WTC11 (cell line): ENCODE data around the gene NFATC1. TPM values are rescaled to one million over a fixed set of nuclear protein-coding genes. Genes with fewer than 3 reads are reported as not detected.

Experiments
- ATAC-seq: fragments of 200-7000 bp; cut with Tn5 transposase; 2 replicates; pipeline ENCODE4 v1.10.0; 2021; ENCODE audit warnings: mild to moderate bottlenecking, moderate library complexity
- CTCF ChIA-PET: fragments of 300-600 bp; sonication (Branson Sonifier 250); formaldehyde crosslinking; loops from one replicate; lab custom pipeline; 2021; ENCODE audit warnings: antibody characterized with exemption; lab: Charles Lee
- POLR2A ChIA-PET: fragments of 350-600 bp; sonication (Branson Sonifier 250); formaldehyde crosslinking; loops from one replicate; lab custom pipeline; 2021; ENCODE audit warnings: antibody characterized with exemption; lab: Charles Lee
- DNase-seq: peaks from one replicate; pipeline ENCODE4 v3.0.0; 2021; ENCODE audit warnings: low spot score
- H3K27ac Mint-ChIP-seq: 2 replicates; pipeline ENCODE4 v1.8.0; 2021; ENCODE audit warnings: mixed read lengths
- H3K27me3 Mint-ChIP-seq: 2 replicates; pipeline ENCODE4 v1.8.0; 2021; ENCODE audit warnings: low read depth, mild to moderate bottlenecking, moderate library complexity, mixed read lengths
- H3K36me3 Mint-ChIP-seq: 2 replicates; pipeline ENCODE4 v1.8.0; 2021; ENCODE audit warnings: mixed read lengths
- H3K4me1 Mint-ChIP-seq: 2 replicates; pipeline ENCODE4 v1.8.0; 2022; ENCODE audit warnings: mixed read lengths
- H3K4me3 Mint-ChIP-seq: 2 replicates; pipeline ENCODE4 v1.8.0; 2021; ENCODE audit warnings: mild to moderate bottlenecking, moderate library complexity, mixed read lengths
- H3K9me3 Mint-ChIP-seq: 2 replicates; pipeline ENCODE4 v1.8.0; 2021; ENCODE audit warnings: mixed read lengths
- CDX4 ChIP-seq: fragments of 250-450 bp; sonication (Bioruptor Pico); IDR thresholded peaks from 2 replicates; pipeline ENCODE4 v1.9.0; 2021; ENCODE audit warnings: moderate library complexity, mild to moderate bottlenecking, inconsistent platforms, borderline replicate concordance
- E2F1 ChIP-seq: sonication (generic); formaldehyde crosslinking; IDR thresholded peaks from 2 replicates; pipeline ENCODE4 v1.8.0; 2022; ENCODE audit warnings: mild to moderate bottlenecking, missing genetic modification reagents
- MLX ChIP-seq: sonication (generic); formaldehyde crosslinking; IDR thresholded peaks from 2 replicates; pipeline ENCODE4 v1.8.1; 2023; ENCODE audit warnings: mild to moderate bottlenecking, missing genetic modification reagents, moderate library complexity
- OVOL2 ChIP-seq: fragments of 250-450 bp; sonication (Bioruptor Pico); IDR thresholded peaks from 2 replicates; pipeline ENCODE4 v1.9.0; 2021; ENCODE audit warnings: mild to moderate bottlenecking, borderline replicate concordance
- RORB ChIP-seq: fragments of 250-450 bp; sonication (Bioruptor Pico); IDR thresholded peaks from 2 replicates; pipeline ENCODE4 v1.9.0; 2021; ENCODE audit warnings: mild to moderate bottlenecking
- SP1 ChIP-seq: sonication (generic); formaldehyde crosslinking; conservative IDR thresholded peaks from 2 replicates; pipeline ENCODE4 v1.8.1; 2022; ENCODE audit warnings: missing genetic modification reagents
- TEAD4 ChIP-seq: sonication (generic); formaldehyde crosslinking; IDR thresholded peaks from 2 replicates; pipeline ENCODE4 v1.8.0; 2022; ENCODE audit warnings: mild to moderate bottlenecking, missing genetic modification reagents
- ZBTB21 ChIP-seq: sonication (generic); formaldehyde crosslinking; IDR thresholded peaks from 2 replicates; pipeline ENCODE4 v1.8.1; 2023; ENCODE audit warnings: mild to moderate bottlenecking, missing genetic modification reagents, borderline replicate concordance
- ZBTB43 ChIP-seq: sonication (generic); formaldehyde crosslinking; IDR thresholded peaks from 2 replicates; pipeline ENCODE4 v1.8.1; 2023; ENCODE audit warnings: mild to moderate bottlenecking, missing genetic modification reagents
- ZNF263 ChIP-seq: sonication (generic); formaldehyde crosslinking; IDR thresholded peaks from 2 replicates; pipeline ENCODE4 v1.8.1; 2022; ENCODE audit warnings: low read depth, mild to moderate bottlenecking, moderate library complexity, missing genetic modification reagents
- ZNF317 ChIP-seq: sonication (generic); formaldehyde crosslinking; IDR thresholded peaks from 2 replicates; pipeline ENCODE4 v1.8.1; 2023; ENCODE audit warnings: low read depth, mild to moderate bottlenecking, moderate library complexity, missing genetic modification reagents, borderline replicate concordance
- ZNF423 ChIP-seq: fragments of 250-450 bp; sonication (Bioruptor Pico); IDR thresholded peaks from 2 replicates; pipeline ENCODE4 v2.1.2; 2022; ENCODE audit warnings: mild to moderate bottlenecking, moderate library complexity
- ZNF532 ChIP-seq: fragments of 250-450 bp; sonication (Bioruptor Pico); IDR thresholded peaks from 2 replicates; pipeline ENCODE4 v1.9.0; 2021; ENCODE audit warnings: mild to moderate bottlenecking, borderline replicate concordance
- total RNA-seq: library from RNA; stranded (reverse); gene quantifications from 3 replicates; pipeline ENCODE4 v1.2.3, GENCODE V29; 2021
- TF ChIP-seq, protein P1 (sequence below): sonication (generic); formaldehyde crosslinking; IDR thresholded peaks from 2 replicates; pipeline ENCODE4 v1.8.0; 2023; ENCODE audit warnings: missing genetic modification reagents, mild to moderate bottlenecking, borderline replicate concordance
- TF ChIP-seq, protein P2 (sequence below): sonication (generic); formaldehyde crosslinking; IDR thresholded peaks from 2 replicates; pipeline ENCODE4 v1.8.1; 2022; ENCODE audit warnings: low read depth, mild to moderate bottlenecking, moderate library complexity, missing genetic modification reagents, borderline replicate concordance
- TF ChIP-seq, protein P3 (sequence below): sonication (generic); formaldehyde crosslinking; IDR thresholded peaks from 2 replicates; pipeline ENCODE4 v1.8.0; 2022; ENCODE audit warnings: mild to moderate bottlenecking, missing genetic modification reagents
- TF ChIP-seq, protein P4 (sequence below): sonication (generic); formaldehyde crosslinking; IDR thresholded peaks from 2 replicates; pipeline ENCODE4 v1.8.0; 2023; ENCODE audit warnings: missing genetic modification reagents

The NFATC1 gene
- total RNA-seq, 1 experiment from 2014 or later: 20.2 TPM

DNA sequence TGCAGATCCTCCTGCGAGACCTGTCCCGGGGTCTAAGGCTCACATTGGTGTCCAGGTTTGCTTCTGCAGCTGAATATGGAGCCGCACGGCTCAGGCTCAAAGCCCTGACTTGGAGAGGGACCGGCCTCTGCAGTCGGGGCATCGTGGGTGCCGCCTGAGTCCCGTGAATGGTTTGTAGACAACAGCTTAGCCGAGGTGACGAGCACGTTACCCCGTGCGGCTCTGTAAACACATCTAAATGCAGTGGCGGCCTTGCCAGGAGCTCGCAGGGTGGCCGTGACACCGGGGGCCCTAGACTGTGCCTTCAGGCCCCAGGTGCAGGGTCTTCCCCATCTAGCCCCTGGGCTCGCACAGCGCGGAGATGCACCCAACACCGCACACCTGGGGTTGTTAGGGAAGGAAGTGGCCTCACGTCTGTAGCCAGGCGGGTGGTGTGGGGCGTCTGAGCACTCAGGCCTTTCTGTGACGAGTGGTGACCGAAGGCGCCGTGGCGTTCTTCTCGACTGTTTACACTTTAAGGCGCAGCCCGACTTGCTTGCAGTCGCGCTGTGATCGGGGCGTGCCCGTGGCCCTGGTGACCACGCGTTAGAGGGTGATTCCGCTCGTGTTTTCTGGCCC, 91.6 kb downstream of the NFATC1 start (continued):
- no peak for TF ChIP-seq ZNF532
- TF ChIP-seq, protein P1, sequence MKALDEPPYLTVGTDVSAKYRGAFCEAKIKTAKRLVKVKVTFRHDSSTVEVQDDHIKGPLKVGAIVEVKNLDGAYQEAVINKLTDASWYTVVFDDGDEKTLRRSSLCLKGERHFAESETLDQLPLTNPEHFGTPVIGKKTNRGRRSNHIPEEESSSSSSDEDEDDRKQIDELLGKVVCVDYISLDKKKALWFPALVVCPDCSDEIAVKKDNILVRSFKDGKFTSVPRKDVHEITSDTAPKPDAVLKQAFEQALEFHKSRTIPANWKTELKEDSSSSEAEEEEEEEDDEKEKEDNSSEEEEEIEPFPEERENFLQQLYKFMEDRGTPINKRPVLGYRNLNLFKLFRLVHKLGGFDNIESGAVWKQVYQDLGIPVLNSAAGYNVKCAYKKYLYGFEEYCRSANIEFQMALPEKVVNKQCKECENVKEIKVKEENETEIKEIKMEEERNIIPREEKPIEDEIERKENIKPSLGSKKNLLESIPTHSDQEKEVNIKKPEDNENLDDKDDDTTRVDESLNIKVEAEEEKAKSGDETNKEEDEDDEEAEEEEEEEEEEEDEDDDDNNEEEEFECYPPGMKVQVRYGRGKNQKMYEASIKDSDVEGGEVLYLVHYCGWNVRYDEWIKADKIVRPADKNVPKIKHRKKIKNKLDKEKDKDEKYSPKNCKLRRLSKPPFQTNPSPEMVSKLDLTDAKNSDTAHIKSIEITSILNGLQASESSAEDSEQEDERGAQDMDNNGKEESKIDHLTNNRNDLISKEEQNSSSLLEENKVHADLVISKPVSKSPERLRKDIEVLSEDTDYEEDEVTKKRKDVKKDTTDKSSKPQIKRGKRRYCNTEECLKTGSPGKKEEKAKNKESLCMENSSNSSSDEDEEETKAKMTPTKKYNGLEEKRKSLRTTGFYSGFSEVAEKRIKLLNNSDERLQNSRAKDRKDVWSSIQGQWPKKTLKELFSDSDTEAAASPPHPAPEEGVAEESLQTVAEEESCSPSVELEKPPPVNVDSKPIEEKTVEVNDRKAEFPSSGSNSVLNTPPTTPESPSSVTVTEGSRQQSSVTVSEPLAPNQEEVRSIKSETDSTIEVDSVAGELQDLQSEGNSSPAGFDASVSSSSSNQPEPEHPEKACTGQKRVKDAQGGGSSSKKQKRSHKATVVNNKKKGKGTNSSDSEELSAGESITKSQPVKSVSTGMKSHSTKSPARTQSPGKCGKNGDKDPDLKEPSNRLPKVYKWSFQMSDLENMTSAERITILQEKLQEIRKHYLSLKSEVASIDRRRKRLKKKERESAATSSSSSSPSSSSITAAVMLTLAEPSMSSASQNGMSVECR (CRISPR knock-in tag): no peak

DNA sequence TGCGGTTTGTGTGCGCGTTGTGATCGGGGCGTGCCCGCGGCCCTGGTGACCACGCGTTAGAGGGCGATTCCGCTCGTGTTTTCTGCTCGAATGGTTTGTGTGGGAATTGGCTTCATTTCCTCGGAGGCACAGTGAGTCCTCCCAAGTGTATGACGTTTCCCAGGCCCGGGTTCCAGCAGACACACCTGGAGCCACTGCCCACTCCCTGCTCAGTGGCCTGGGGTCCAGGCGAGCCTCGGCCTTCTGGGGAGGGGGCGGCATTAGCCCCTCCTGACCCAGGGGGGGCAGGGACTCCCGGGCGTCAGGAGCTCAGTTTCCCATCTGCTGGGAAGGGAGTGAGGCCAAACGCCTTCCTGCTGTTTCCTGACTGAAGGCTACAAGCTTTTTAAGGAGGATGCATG, 92.1 kb downstream of the NFATC1 start:
- H3K27ac Mint-ChIP-seq: no peak overlapping the region
- DNase-seq: no peak
- ChIA-PET CTCF (no interaction called here), POLR2A (no interaction called here)
- no peaks in the 10 kb centered on the region for H3K4me1 Mint-ChIP-seq
- ATAC-seq: no peak
- TF ChIP-seq, protein P2, sequence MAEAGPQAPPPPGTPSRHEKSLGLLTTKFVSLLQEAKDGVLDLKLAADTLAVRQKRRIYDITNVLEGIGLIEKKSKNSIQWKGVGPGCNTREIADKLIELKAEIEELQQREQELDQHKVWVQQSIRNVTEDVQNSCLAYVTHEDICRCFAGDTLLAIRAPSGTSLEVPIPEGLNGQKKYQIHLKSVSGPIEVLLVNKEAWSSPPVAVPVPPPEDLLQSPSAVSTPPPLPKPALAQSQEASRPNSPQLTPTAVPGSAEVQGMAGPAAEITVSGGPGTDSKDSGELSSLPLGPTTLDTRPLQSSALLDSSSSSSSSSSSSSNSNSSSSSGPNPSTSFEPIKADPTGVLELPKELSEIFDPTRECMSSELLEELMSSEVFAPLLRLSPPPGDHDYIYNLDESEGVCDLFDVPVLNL (CRISPR knock-in tag): no peak
- TF ChIP-seq ZNF423 (CRISPR knock-in tag) (no peak), OVOL2 (CRISPR knock-in tag) (no peak), RORB (CRISPR knock-in tag) (no peak), E2F1 (no peak), ZBTB21 (CRISPR knock-in tag) (no peak), CDX4 (no peak), TEAD4 (CRISPR knock-in tag) (no peak), ZNF263 (no peak), SP1 (no peak), MLX (CRISPR knock-in tag) (no peak), ZBTB43 (CRISPR knock-in tag) (no peak), ZNF317 (CRISPR knock-in tag) (no peak)
- TF ChIP-seq, protein P3, sequence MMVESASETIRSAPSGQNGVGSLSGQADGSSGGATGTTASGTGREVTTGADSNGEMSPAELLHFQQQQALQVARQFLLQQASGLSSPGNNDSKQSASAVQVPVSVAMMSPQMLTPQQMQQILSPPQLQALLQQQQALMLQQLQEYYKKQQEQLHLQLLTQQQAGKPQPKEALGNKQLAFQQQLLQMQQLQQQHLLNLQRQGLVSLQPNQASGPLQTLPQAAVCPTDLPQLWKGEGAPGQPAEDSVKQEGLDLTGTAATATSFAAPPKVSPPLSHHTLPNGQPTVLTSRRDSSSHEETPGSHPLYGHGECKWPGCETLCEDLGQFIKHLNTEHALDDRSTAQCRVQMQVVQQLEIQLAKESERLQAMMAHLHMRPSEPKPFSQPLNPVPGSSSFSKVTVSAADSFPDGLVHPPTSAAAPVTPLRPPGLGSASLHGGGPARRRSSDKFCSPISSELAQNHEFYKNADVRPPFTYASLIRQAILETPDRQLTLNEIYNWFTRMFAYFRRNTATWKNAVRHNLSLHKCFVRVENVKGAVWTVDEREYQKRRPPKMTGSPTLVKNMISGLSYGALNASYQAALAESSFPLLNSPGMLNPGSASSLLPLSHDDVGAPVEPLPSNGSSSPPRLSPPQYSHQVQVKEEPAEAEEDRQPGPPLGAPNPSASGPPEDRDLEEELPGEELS: no peak
- TF ChIP-seq, protein P4, sequence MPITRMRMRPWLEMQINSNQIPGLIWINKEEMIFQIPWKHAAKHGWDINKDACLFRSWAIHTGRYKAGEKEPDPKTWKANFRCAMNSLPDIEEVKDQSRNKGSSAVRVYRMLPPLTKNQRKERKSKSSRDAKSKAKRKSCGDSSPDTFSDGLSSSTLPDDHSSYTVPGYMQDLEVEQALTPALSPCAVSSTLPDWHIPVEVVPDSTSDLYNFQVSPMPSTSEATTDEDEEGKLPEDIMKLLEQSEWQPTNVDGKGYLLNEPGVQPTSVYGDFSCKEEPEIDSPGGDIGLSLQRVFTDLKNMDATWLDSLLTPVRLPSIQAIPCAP (CRISPR knock-in tag): no peak
- H3K4me3 Mint-ChIP-seq: no peak overlapping the region
- no peaks in the 10 kb centered on the region for H3K9me3 Mint-ChIP-seq
- H3K27me3 Mint-ChIP-seq: no peaks in the 10 kb centered on the region
- H3K36me3 Mint-ChIP-seq: no peaks in the 10 kb centered on the region
